Measurements from ENCODE around the gene YIF1A.

The YIF1A gene

GRCh38 chr11:66317723-66318599, 29.0 kb upstream of the YIF1A start:
- Mint-ChIP-seq H3K36me3 (ENCODE audit: low read depth) (no peaks in the 10 kb centered on the region), H3K9me3 (no peaks in the 10 kb centered on the region), H3K4me1 (ENCODE audit: low read depth) (peaks cover 45% of the 10 kb centered on the region), H3K27ac (peak overlapping the region; percentile 45), H3K27me3 (peaks cover 27% of the 10 kb centered on the region), H3K4me3 (no peak overlapping the region)
- intact Hi-C loops (cut with micrococcal nuclease) = no loop called here

- intact Hi-C loops (cut with micrococcal nuclease) = no loop called here
- Mint-ChIP-seq H3K4me3 (no peak overlapping the region), H3K27ac (peak overlapping the region; percentile 45), H3K27me3 (peaks cover 27% of the 10 kb centered on the region), H3K4me1 (ENCODE audit: low read depth) (peaks cover 46% of the 10 kb centered on the region), H3K36me3 (ENCODE audit: low read depth) (no peaks in the 10 kb centered on the region), H3K9me3 (no peaks in the 10 kb centered on the region)
These were observed 28.4 kb upstream of the YIF1A start for GRCh38 chr11:66317322-66317722.

GRCh38 chr11:66316849-66317251, 27.9 kb upstream of the YIF1A start, which contains the start of gene CD248:
TSS of gene CD248 (minus strand) at chr11:66317044. CDS start at chr11:66317027, 17 bp downstream.
- Mint-ChIP-seq H3K4me1 (ENCODE audit: low read depth) (peaks cover 49% of the 10 kb centered on the region), H3K9me3 (no peaks in the 10 kb centered on the region), H3K4me3 (no peak within 1 kb of the TSS), H3K27ac (peak within 1 kb of the TSS; percentile 45), H3K36me3 (ENCODE audit: low read depth) (no peaks in the 10 kb centered on the region), H3K27me3 (peaks cover 27% of the 10 kb centered on the region)
- intact Hi-C loops (cut with micrococcal nuclease) = no loop called here

GRCh38 chr11:66315921-66316811, 27.2 kb upstream of the YIF1A start:
- H3K27me3 Mint-ChIP-seq = peaks cover 27% of the 10 kb centered on the region
- intact Hi-C loops (cut with micrococcal nuclease) = no loop called here
- peaks cover 52% of the 10 kb centered on the region for H3K4me1 Mint-ChIP-seq (ENCODE audit: low read depth)
- H3K9me3 Mint-ChIP-seq = no peaks in the 10 kb centered on the region
- no peak overlapping the region for H3K27ac Mint-ChIP-seq
- H3K4me3 Mint-ChIP-seq = no peak overlapping the region
- no peaks in the 10 kb centered on the region for H3K36me3 Mint-ChIP-seq (ENCODE audit: low read depth)

- peaks cover 52% of the 10 kb centered on the region for H3K4me1 Mint-ChIP-seq (ENCODE audit: low read depth)
- no peak overlapping the region for H3K4me3 Mint-ChIP-seq
- H3K27ac Mint-ChIP-seq = peak overlapping the region; percentile 67
- H3K9me3 Mint-ChIP-seq = no peaks in the 10 kb centered on the region
- H3K27me3 Mint-ChIP-seq = peaks cover 27% of the 10 kb centered on the region
- intact Hi-C loops (cut with micrococcal nuclease) = no loop called here
- H3K36me3 Mint-ChIP-seq (ENCODE audit: low read depth) = no peaks in the 10 kb centered on the region
These were observed 26.5 kb upstream of the YIF1A start for GRCh38 chr11:66315498-66315885.

- H3K4me3 Mint-ChIP-seq = no peak overlapping the region
- peaks cover 52% of the 10 kb centered on the region for H3K4me1 Mint-ChIP-seq (ENCODE audit: low read depth)
- H3K27ac Mint-ChIP-seq = peak overlapping the region; percentile 89
These were observed 25.9 kb upstream of the YIF1A start for GRCh38 chr11:66314561-66315497.

GRCh38 chr11:66314186-66314501, 25.2 kb upstream of the YIF1A start:
- Mint-ChIP-seq H3K4me1 (ENCODE audit: low read depth) (peaks cover 48% of the 10 kb centered on the region), H3K9me3 (no peaks in the 10 kb centered on the region), H3K36me3 (ENCODE audit: low read depth) (no peaks in the 10 kb centered on the region), H3K27me3 (peaks cover 34% of the 10 kb centered on the region), H3K27ac (peak overlapping the region; percentile 89), H3K4me3 (no peak overlapping the region)
- intact Hi-C loops (cut with micrococcal nuclease) = no loop called here

More at GRCh38 chr11:66314561-66315497, 25.9 kb upstream of the YIF1A start:
- no peaks in the 10 kb centered on the region for H3K36me3 Mint-ChIP-seq (ENCODE audit: low read depth)
- H3K9me3 Mint-ChIP-seq = no peaks in the 10 kb centered on the region
- intact Hi-C loops (cut with micrococcal nuclease) = no loop called here
- peaks cover 30% of the 10 kb centered on the region for H3K27me3 Mint-ChIP-seq

- peaks cover 38% of the 10 kb centered on the region for H3K27me3 Mint-ChIP-seq
- peak overlapping the region; percentile 89 for H3K27ac Mint-ChIP-seq
- H3K4me3 Mint-ChIP-seq = peak overlapping the region; percentile 88
- intact Hi-C loops (cut with micrococcal nuclease) = no loop called here
- H3K36me3 Mint-ChIP-seq (ENCODE audit: low read depth) = no peaks in the 10 kb centered on the region
- H3K9me3 Mint-ChIP-seq = no peaks in the 10 kb centered on the region
- peaks cover 42% of the 10 kb centered on the region for H3K4me1 Mint-ChIP-seq (ENCODE audit: low read depth)
These were observed 24.6 kb upstream of the YIF1A start for GRCh38 chr11:66313321-66314185.

GRCh38 chr11:66312549-66313320, 23.8 kb upstream of the YIF1A start:
- Mint-ChIP-seq H3K9me3 (no peaks in the 10 kb centered on the region), H3K4me1 (ENCODE audit: low read depth) (peaks cover 34% of the 10 kb centered on the region), H3K36me3 (ENCODE audit: low read depth) (no peaks in the 10 kb centered on the region), H3K4me3 (peak overlapping the region; percentile 88), H3K27ac (peak overlapping the region; percentile 89), H3K27me3 (peaks cover 38% of the 10 kb centered on the region)
- intact Hi-C loops (cut with micrococcal nuclease) = no loop called here

- Mint-ChIP-seq H3K9me3 (no peaks in the 10 kb centered on the region), H3K4me1 (ENCODE audit: low read depth) (peaks cover 27% of the 10 kb centered on the region), H3K36me3 (ENCODE audit: low read depth) (no peaks in the 10 kb centered on the region), H3K27ac (peak overlapping the region; percentile 89), H3K27me3 (peaks cover 38% of the 10 kb centered on the region), H3K4me3 (peak overlapping the region; percentile 88)
- intact Hi-C loops (cut with micrococcal nuclease) = loop anchor here (1.0 to 2.0 kb wide), 2 partner anchors 16 to 77 kb away; no protein-coding TSS in a partner anchor
These were observed 23.1 kb upstream of the YIF1A start for GRCh38 chr11:66311965-66312548.

GRCh38 chr11:66311470-66311964, 22.6 kb upstream of the YIF1A start:
- Mint-ChIP-seq H3K4me1 (ENCODE audit: low read depth) (peaks cover 26% of the 10 kb centered on the region), H3K9me3 (no peaks in the 10 kb centered on the region), H3K27me3 (peaks cover 38% of the 10 kb centered on the region), H3K36me3 (ENCODE audit: low read depth) (no peaks in the 10 kb centered on the region), H3K4me3 (peak overlapping the region; percentile 88), H3K27ac (peak overlapping the region; percentile 89)
- intact Hi-C loops (cut with micrococcal nuclease) = loop anchor here (1.0 to 2.0 kb wide), 2 partner anchors 17 to 77 kb away; no protein-coding TSS in a partner anchor

All from dendritic cell treated with granulocyte-macrophage colony-stimulating factor and Interleukin-4, amounts not matched to agents 40 ng/mL and 50 ng/mL, for 4 days (primary cell).